ENCODE data around the gene TSPAN15. TPM values are rescaled to one million over a fixed set of nuclear protein-coding genes. Genes with fewer than 3 reads are reported as not detected.

TSPAN15 gene
- total RNA-seq, 4 donors from 2014 or later = 97.7 to 152 (median 148) TPM

- H3K36me3 ChIP-seq = peaks cover 0 to 6% (median 0%) of the 10 kb centered on the region in 4 donors
- peaks cover 0 to 2% (median 0%) of the 10 kb centered on the region in 4 donors for H3K4me1 ChIP-seq
- no peak overlapping the region for H3K4me3 ChIP-seq
- H3K27me3 ChIP-seq = no peaks in the 10 kb centered on the region
- intact Hi-C loops (cut with DNase I; ENCODE audit: low total_unique reads) = no loop called here
- DNase-seq = no peak
- 40 to 43% methylated on average over 2 of the region's 2 CpGs for WGBS, 2 donors (ENCODE audit: low coverage in 1 of 2)
- H3K9me3 ChIP-seq = no peaks in the 10 kb centered on the region
- in situ Hi-C loops (cut with MboI; ENCODE audit: low pct_ligation_motif_present in 1 of 4, low pct_unique_long_range_greater_than_20kb in 1 of 4, low sequenced_read_pairs in 3 of 4) = loop anchor here (25.0 kb wide), 3 partner anchors 124 to 276 kb away; partner anchors contain the start of gene FAM241B (in 1 of the 4)
- TF ChIP-seq CTCF (IDR thresholded peaks at IDR 0.05) (no peak), POLR2AphosphoS5 (IDR thresholded peaks at IDR 0.05) (no peak), POLR2A (IDR thresholded peaks at IDR 0.05) (no peak)
- H3K27ac ChIP-seq = no peak overlapping the region
Observed at GRCh38 chr10:69512901-69513300, 61.6 kb downstream of the TSPAN15 start.

- intact Hi-C loops (cut with DNase I; ENCODE audit: low total_unique reads) = no loop called here
- H3K27ac ChIP-seq = no peak overlapping the region
- H3K4me3 ChIP-seq = no peak overlapping the region
- H3K36me3 ChIP-seq = peaks cover 0 to 6% (median 0%) of the 10 kb centered on the region in 4 donors
- no peaks in the 10 kb centered on the region for H3K4me1 ChIP-seq
- no peak for TF ChIP-seq CTCF (IDR thresholded peaks at IDR 0.05)
- TF ChIP-seq POLR2AphosphoS5 (IDR thresholded peaks at IDR 0.05) = no peak
- no peak for TF ChIP-seq EP300 (IDR thresholded peaks at IDR 0.05; ENCODE audit: low read depth)
- TF ChIP-seq POLR2A (IDR thresholded peaks at IDR 0.05) = no peak
- H3K27me3 ChIP-seq = no peaks in the 10 kb centered on the region
- in situ Hi-C loops (cut with MboI; ENCODE audit: low pct_ligation_motif_present in 1 of 4, low pct_unique_long_range_greater_than_20kb in 1 of 4, low sequenced_read_pairs in 3 of 4) = loop anchor here (25.0 kb wide), 3 partner anchors 124 to 276 kb away; partner anchors contain the start of gene FAM241B (in 1 of the 4)
- WGBS, 2 donors (ENCODE audit: low coverage in 1 of 2) = 86 to 92% methylated on average over 4 of the region's 4 CpGs
- H3K9me3 ChIP-seq = no peaks in the 10 kb centered on the region
- DNase-seq = no peak
Observed at GRCh38 chr10:69513617-69514016, 62.4 kb downstream of the TSPAN15 start.

- 34 to 67% methylated on average over 5 to 11 of the region's 11 CpGs for WGBS, 2 donors (ENCODE audit: low coverage in 1 of 2)
- intact Hi-C loops (cut with DNase I; ENCODE audit: low total_unique reads) = loop anchor here (5.0 kb wide), 1 partner anchor 122 kb away; no protein-coding TSS in a partner anchor
- no peaks in the 10 kb centered on the region for H3K9me3 ChIP-seq
- TF ChIP-seq EP300 (IDR thresholded peaks at IDR 0.05; ENCODE audit: low read depth) = no peak
- TF ChIP-seq CTCF (IDR thresholded peaks at IDR 0.05) = peak; percentile 72 to 86 (median 82)
- H3K27me3 ChIP-seq = no peaks in the 10 kb centered on the region
- no peak overlapping the region for H3K27ac ChIP-seq
- no peaks in the 10 kb centered on the region for H3K4me1 ChIP-seq
- in situ Hi-C loops (cut with MboI; ENCODE audit: low pct_ligation_motif_present in 1 of 4, low pct_unique_long_range_greater_than_20kb in 1 of 4, low sequenced_read_pairs in 3 of 4) = loop anchor here (5.0 to 25.0 kb wide), 4 partner anchors 122 to 278 kb away; partner anchors contain the start of gene FAM241B (in 1 of the 4)
- H3K36me3 ChIP-seq = peaks cover 0 to 6% (median 0%) of the 10 kb centered on the region in 4 donors
- H3K4me3 ChIP-seq = no peak overlapping the region
- peak; percentile 77 for DNase-seq
Observed at GRCh38 chr10:69515699-69516259, 64.5 kb downstream of the TSPAN15 start.

- Histone ChIP-seq H3K27me3 (no peaks in the 10 kb centered on the region), H3K4me3 (no peak overlapping the region), H3K9me3 (no peaks in the 10 kb centered on the region), H3K36me3 (peaks cover 0 to 6% (median 0%) of the 10 kb centered on the region in 4 donors), H3K27ac (no peak overlapping the region), H3K4me1 (no peaks in the 10 kb centered on the region)
- no peak for DNase-seq
- intact Hi-C loops (cut with DNase I; ENCODE audit: low total_unique reads) = loop anchor here (5.0 kb wide), 1 partner anchor 121 kb away; no protein-coding TSS in a partner anchor
- in situ Hi-C loops (cut with MboI; ENCODE audit: low pct_ligation_motif_present in 1 of 4, low pct_unique_long_range_greater_than_20kb in 1 of 4, low sequenced_read_pairs in 3 of 4) = loop anchor here (5.0 to 25.0 kb wide), 4 partner anchors 121 to 279 kb away; partner anchors contain the start of gene FAM241B (in 1 of the 4)
- 53% methylated on average over 3 of the region's 3 CpGs; no CpG with 5 or more reads in 1 of the 2 donors for WGBS, 2 donors (ENCODE audit: low coverage in 1 of 2)
- no peak for TF ChIP-seq EP300 (IDR thresholded peaks at IDR 0.05; ENCODE audit: low read depth)
Observed at GRCh38 chr10:69516316-69516715, 65.1 kb downstream of the TSPAN15 start.
